ENCODE measurements around the gene HSPA5. TPM values are rescaled to one million over a fixed set of nuclear protein-coding genes. Genes with fewer than 3 reads are reported as not detected.
"Not testable (repeated sequence)": the region's sequence is repeated elsewhere in the genome, so short reads cannot be mapped to it uniquely, and the experiment has no call there.

Gene HSPA5
- total RNA-seq, 2 donors from 2014 or later, result 211 to 290 TPM

DNA sequence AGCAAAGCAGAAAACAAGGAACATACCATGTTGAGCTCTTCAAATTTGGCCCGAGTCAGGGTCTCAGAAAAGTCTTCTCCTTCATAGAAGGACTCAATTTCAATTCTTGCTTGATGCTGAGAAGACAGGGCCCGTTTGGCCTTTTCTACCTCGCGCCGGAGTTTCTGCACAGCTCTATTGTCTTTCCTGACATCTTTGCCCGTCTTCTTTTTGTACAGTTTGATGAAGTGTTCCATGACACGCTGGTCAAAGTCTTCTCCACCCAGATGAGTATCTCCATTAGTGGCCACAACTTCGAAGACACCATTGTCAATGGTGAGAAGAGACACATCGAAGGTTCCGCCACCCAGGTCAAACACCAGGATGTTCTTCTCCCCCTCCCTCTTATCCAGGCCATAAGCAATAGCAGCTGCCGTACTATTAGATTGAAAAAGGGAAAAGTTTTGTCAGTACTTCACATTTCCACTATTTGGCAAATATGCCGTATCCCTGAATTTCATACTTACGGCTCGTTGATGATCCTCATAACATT lies 2.2 kb downstream of the HSPA5 start:
- ATAC-seq (replicated peaks in 1 of 2), result no peak
- DNase-seq, result no peak
- Mint-ChIP-seq H3K4me1 (ENCODE audit: low read depth) (peaks cover 77% of the 10 kb centered on the region), H3K36me3 (ENCODE audit: insufficient read depth in 2 of 2) (peaks cover 36 to 59% of the 10 kb centered on the region in 2 donors), H3K9me3 (no peaks in the 10 kb centered on the region), H3K27ac (peak overlapping the region; percentile 99), H3K27me3 (ENCODE audit: low read depth) (no peaks in the 10 kb centered on the region), H3K4me3 (peak overlapping the region; percentile 90 to 94)

DNA sequence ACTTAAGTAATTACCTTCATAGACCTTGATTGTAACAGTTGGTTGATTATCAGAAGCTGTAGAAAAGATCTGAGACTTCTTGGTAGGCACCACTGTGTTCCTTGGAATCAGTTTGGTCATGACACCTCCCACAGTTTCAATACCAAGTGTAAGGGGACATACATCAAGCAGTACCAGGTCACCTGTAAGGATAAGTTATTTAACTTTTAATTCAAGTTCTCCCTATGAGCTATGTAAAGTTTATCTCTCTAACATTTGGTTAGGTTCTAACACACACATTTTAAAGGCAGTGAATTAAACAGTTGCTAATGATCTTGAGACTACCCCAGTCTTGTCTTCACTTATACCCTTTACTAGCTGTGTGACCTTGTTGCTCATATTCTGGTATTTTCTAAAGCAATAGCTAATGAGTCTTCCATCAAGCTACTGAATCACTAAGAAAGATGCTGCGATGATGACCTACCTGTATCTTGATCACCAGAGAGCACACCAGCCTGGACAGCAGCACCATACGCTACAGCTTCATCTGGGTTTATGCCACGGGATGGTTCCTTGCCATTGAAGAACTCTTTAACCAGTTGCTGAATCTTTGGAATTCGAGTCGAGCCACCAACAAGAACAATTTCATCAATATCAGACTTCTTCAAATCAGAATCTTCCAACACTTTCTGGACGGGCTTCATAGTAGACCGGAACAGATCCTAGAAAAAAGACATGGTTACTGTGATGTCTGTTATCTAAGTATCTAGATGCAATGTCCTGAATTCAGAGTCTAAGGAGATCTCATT lies 2.8 kb downstream of the HSPA5 start:
- peaks cover 70% of the 10 kb centered on the region for H3K4me1 Mint-ChIP-seq (ENCODE audit: low read depth)
- no peak for ATAC-seq (replicated peaks in 1 of 2)
- peaks cover 36 to 59% of the 10 kb centered on the region in 2 donors for H3K36me3 Mint-ChIP-seq (ENCODE audit: insufficient read depth in 2 of 2)
- DNase-seq, result no peak
- H3K9me3 Mint-ChIP-seq, result no peaks in the 10 kb centered on the region
- H3K27me3 Mint-ChIP-seq (ENCODE audit: low read depth), result no peaks in the 10 kb centered on the region
- H3K4me3 Mint-ChIP-seq, result peak overlapping the region; percentile 90 to 94
- H3K27ac Mint-ChIP-seq, result peak overlapping the region; percentile 99

DNA sequence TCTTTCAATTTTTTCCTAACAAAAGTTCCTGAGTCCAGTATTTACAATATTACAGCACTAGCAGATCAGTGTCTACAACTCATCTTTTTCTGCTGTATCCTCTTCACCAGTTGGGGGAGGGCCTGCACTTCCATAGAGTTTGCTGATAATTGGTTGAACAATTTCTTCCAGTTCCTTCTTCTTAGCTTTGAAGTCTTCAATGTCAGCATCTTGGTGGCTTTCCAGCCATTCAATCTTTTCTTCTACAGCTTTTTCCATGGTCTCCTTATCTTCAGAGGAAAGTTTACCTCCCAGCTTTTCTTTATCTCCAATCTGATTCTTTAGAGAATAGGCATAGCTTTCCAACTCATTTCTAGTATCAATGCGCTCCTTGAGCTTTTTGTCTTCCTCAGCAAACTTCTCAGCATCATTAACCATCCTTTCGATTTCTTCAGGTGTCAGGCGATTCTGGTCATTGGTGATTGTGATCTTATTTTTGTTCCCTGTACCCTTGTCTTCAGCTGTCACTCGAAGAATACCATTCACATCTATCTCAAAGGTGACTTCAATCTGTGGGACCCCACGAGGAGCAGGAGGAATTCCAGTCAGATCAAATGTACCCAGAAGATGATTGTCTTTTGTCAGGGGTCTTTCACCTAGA lies 4.5 kb downstream of the HSPA5 start:
- peaks cover 34 to 59% of the 10 kb centered on the region in 2 donors for H3K36me3 Mint-ChIP-seq (ENCODE audit: insufficient read depth in 2 of 2)
- not testable (repeated sequence) for H3K27me3 Mint-ChIP-seq (ENCODE audit: low read depth); H3K9me3 Mint-ChIP-seq; ATAC-seq (replicated peaks in 1 of 2); DNase-seq
- H3K4me3 Mint-ChIP-seq, result peak overlapping the region; percentile 90 to 94
- H3K27ac Mint-ChIP-seq, result peak overlapping the region; percentile 99
- H3K4me1 Mint-ChIP-seq (ENCODE audit: low read depth), result peaks cover 60% of the 10 kb centered on the region

GRCh38 chr9:125235804-125236519 lies 5.2 kb downstream of the HSPA5 start:
- Mint-ChIP-seq H3K27ac (peak overlapping the region; percentile 99), H3K36me3 (ENCODE audit: insufficient read depth in 2 of 2) (peaks cover 28 to 56% of the 10 kb centered on the region in 2 donors), H3K9me3 (no peaks in the 10 kb centered on the region), H3K27me3 (ENCODE audit: low read depth) (no peaks in the 10 kb centered on the region), H3K4me3 (peak overlapping the region; percentile 90 to 94), H3K4me1 (ENCODE audit: low read depth) (peaks cover 60% of the 10 kb centered on the region)
- no peak for DNase-seq
- no peak for ATAC-seq (replicated peaks in 1 of 2)

GRCh38 chr9:125234099-125234498 lies 7.0 kb downstream of the HSPA5 start:
- H3K9me3 Mint-ChIP-seq; DNase-seq; H3K27me3 Mint-ChIP-seq (ENCODE audit: low read depth); H3K4me3 Mint-ChIP-seq: not testable (repeated sequence)
- H3K4me1 Mint-ChIP-seq (ENCODE audit: low read depth), result peaks cover 49% of the 10 kb centered on the region
- H3K27ac Mint-ChIP-seq, result peak overlapping the region; percentile 58
- peaks cover 23 to 40% of the 10 kb centered on the region in 2 donors for H3K36me3 Mint-ChIP-seq (ENCODE audit: insufficient read depth in 2 of 2)
- ATAC-seq (replicated peaks in 1 of 2), result peak; percentile 4 to 14

GRCh38 chr9:125233678-125234077 lies 7.5 kb downstream of the HSPA5 start:
- no peak overlapping the region for H3K4me3 Mint-ChIP-seq
- H3K4me1 Mint-ChIP-seq (ENCODE audit: low read depth), result peaks cover 45% of the 10 kb centered on the region
- peak overlapping the region; percentile 58 for H3K27ac Mint-ChIP-seq
- DNase-seq (no peak), ATAC-seq (replicated peaks in 1 of 2) (peak; percentile 41 to 48)
- no peaks in the 10 kb centered on the region for H3K9me3 Mint-ChIP-seq
- peaks cover 18 to 36% of the 10 kb centered on the region in 2 donors for H3K36me3 Mint-ChIP-seq (ENCODE audit: insufficient read depth in 2 of 2)
- no peaks in the 10 kb centered on the region for H3K27me3 Mint-ChIP-seq (ENCODE audit: low read depth)

DNA sequence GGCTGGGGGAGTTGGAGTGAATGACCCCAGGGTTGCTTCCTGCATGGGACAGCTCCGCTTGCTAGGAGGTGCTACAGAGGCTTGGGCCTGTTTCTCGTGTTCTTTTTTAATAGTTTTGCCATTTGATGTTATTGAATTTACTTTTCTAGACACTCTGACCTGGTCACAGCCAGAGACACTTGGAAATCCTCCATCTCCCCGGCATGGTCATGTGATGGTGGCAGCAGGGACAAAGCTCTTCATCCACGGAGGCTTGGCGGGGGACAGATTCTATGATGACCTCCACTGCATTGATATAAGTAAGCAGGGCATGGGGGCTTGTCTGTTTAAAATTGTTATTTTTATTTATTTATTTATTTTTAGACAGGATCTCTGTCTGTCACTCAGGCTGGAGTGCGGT lies 13.4 kb downstream of the HSPA5 start:
- DNase-seq, result no peak
- ATAC-seq (replicated peaks in 1 of 2), result no peak
- Mint-ChIP-seq H3K9me3 (no peaks in the 10 kb centered on the region), H3K36me3 (ENCODE audit: insufficient read depth in 2 of 2) (no peaks in the 10 kb centered on the region), H3K4me3 (no peak overlapping the region), H3K4me1 (ENCODE audit: low read depth) (peaks cover 5% of the 10 kb centered on the region), H3K27me3 (ENCODE audit: low read depth) (no peaks in the 10 kb centered on the region), H3K27ac (no peak overlapping the region)

DNA sequence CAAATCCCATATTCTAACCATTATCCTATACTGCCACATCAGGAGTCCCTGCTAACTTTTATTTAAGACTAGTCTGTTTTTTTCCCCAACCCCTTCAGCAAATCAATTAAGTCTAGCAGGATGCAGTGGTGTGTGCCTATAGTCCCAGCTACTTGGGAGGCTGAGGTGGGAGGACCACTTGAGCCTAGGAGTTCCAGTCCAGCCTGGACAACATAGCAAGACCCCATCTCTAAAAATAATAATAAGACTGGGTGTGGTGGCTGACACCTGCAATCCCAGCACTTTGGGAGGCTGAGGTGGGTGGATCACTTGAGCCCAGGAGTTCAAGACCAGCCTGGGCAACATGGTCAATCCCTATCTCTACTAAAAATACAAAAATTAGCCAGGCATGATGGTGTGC lies 16.3 kb downstream of the HSPA5 start:
- not testable (repeated sequence) for H3K4me3 Mint-ChIP-seq, H3K9me3 Mint-ChIP-seq

DNA sequence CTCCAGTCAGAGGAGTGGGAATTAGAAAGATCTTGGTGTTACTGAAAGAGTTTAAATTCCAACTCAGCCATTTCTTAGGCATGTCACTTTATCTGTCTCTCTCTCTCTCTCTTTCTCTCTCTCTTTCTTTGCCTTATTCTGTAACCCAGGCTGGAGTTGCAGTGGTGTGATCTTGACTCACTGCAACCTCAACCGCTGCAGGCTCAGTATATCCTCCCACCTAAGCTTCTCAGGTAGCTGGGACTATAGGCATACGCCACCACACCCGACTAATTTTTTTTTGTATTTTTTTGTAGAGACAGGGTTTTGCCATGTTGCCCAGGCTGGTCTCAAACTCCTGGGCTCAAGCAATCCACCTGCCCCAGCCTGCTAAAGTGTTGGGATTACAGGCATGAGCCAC lies 22.5 kb downstream of the HSPA5 start:
- H3K27ac Mint-ChIP-seq, result no peak overlapping the region
- H3K4me1 Mint-ChIP-seq (ENCODE audit: low read depth), result no peaks in the 10 kb centered on the region

More for the DNA sequence above, 16.3 kb downstream of the HSPA5 start:
- DNase-seq; H3K27ac Mint-ChIP-seq; ATAC-seq (replicated peaks in 1 of 2); H3K4me1 Mint-ChIP-seq (ENCODE audit: low read depth); H3K27me3 Mint-ChIP-seq (ENCODE audit: low read depth); H3K36me3 Mint-ChIP-seq (ENCODE audit: insufficient read depth in 2 of 2): not testable (repeated sequence)

DNA sequence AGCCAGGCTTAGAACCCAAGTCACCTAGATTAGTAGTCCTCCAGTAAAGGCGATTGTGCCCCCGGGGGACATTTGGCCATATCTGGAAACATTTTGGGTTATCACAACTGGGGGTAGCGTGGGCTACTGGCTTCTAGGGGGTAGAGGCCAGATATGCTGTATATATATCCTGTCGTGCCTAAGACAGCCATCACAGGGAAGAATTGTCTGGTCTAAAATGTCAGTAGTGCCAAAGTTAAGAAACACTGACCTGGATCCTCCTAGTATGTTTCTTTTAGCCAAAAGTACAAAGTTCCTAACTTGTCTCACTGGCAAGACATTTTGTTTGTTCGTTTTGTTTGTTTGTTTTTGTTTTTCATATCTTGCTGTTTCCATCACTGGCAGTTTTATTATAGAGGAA lies 27.0 kb downstream of the HSPA5 start:
- no peak overlapping the region for H3K4me3 Mint-ChIP-seq
- H3K36me3 Mint-ChIP-seq (ENCODE audit: insufficient read depth in 2 of 2), result peaks cover 5 to 24% of the 10 kb centered on the region in 2 donors
- H3K9me3 Mint-ChIP-seq, result no peaks in the 10 kb centered on the region
- H3K4me1 Mint-ChIP-seq (ENCODE audit: low read depth), result no peaks in the 10 kb centered on the region
- H3K27me3 Mint-ChIP-seq (ENCODE audit: low read depth), result no peaks in the 10 kb centered on the region
- ATAC-seq (replicated peaks in 1 of 2), result no peak
- H3K27ac Mint-ChIP-seq, result no peak overlapping the region
- no peak for DNase-seq

More for the DNA sequence above, 22.5 kb downstream of the HSPA5 start:
- Mint-ChIP-seq H3K36me3 (ENCODE audit: insufficient read depth in 2 of 2) (peaks cover 0 to 17% of the 10 kb centered on the region in 2 donors), H3K4me3 (no peak overlapping the region), H3K9me3 (no peaks in the 10 kb centered on the region), H3K27me3 (ENCODE audit: low read depth) (no peaks in the 10 kb centered on the region)
- ATAC-seq (replicated peaks in 1 of 2) (no peak), DNase-seq (no peak)

- H3K9me3 Mint-ChIP-seq, result no peaks in the 10 kb centered on the region
- DNase-seq (no peak), ATAC-seq (replicated peaks in 1 of 2) (no peak)
- peaks cover 36% of the 10 kb centered on the region for H3K4me1 Mint-ChIP-seq (ENCODE audit: low read depth)
- H3K27me3 Mint-ChIP-seq (ENCODE audit: low read depth), result no peaks in the 10 kb centered on the region
- no peak overlapping the region for H3K4me3 Mint-ChIP-seq
- no peak overlapping the region for H3K27ac Mint-ChIP-seq
- peaks cover 8 to 32% of the 10 kb centered on the region in 2 donors for H3K36me3 Mint-ChIP-seq (ENCODE audit: insufficient read depth in 2 of 2)
These were observed 36.7 kb downstream of the HSPA5 start for GRCh38 chr9:125204477-125204876.

GRCh38 chr9:125202846-125203618 lies 38.1 kb downstream of the HSPA5 start:
- Mint-ChIP-seq H3K9me3 (no peaks in the 10 kb centered on the region), H3K4me3 (no peak overlapping the region), H3K27me3 (ENCODE audit: low read depth) (no peaks in the 10 kb centered on the region), H3K27ac (peak overlapping the region; percentile 63), H3K4me1 (ENCODE audit: low read depth) (peaks cover 37% of the 10 kb centered on the region), H3K36me3 (ENCODE audit: insufficient read depth in 2 of 2) (peaks cover 6 to 26% of the 10 kb centered on the region in 2 donors)
- no peak for ATAC-seq (replicated peaks in 1 of 2)
- DNase-seq, result no peak
